ENCODE results near the gene ADD3.
"Not testable (repeated sequence)": the region's sequence is repeated elsewhere in the genome, so short reads cannot be mapped to it uniquely, and the experiment has no call there.

Gene ADD3

GRCh38 chr10:110048781-110049180 is 41.0 kb downstream of the ADD3 start:
- Histone ChIP-seq H4K91ac (ENCODE audit: low read depth, low read length) (no peak overlapping the region), H4K8ac (ENCODE audit: low read depth, low read length) (no peak overlapping the region), H2AFZ (ENCODE audit: insufficient read depth, low read length, poor library complexity) (no peak overlapping the region), H3K14ac (ENCODE audit: low read length) (no peak overlapping the region), H3K9me3 (ENCODE audit: insufficient read depth, low read depth, low read length) (peaks cover 6% of the 10 kb centered on the region), H3K4me2 (ENCODE audit: low read length) (no peak overlapping the region), H3K36me3 (ENCODE audit: control insufficient read depth in 1 of 2, insufficient read depth in 2 of 2, low read length in 2 of 2) (peaks cover 4 to 6% of the 10 kb centered on the region in 2 experiments), H3K9ac (ENCODE audit: low read length) (no peak overlapping the region), H2BK120ac (ENCODE audit: insufficient read depth, low read length, poor library complexity) (no peak overlapping the region), H4K12ac (ENCODE audit: low read depth, low read length) (no peak overlapping the region), H3K79me1 (ENCODE audit: low read length) (no peaks in the 10 kb centered on the region), H3K4me3 (ENCODE audit: low read depth, low read length) (no peak overlapping the region), H3K18ac (ENCODE audit: low read length) (no peak overlapping the region), H3K27me3 (ENCODE audit: insufficient read depth, low read length) (no peaks in the 10 kb centered on the region), H3K4ac (ENCODE audit: low read depth, low read length) (no peak overlapping the region), H3K79me2 (ENCODE audit: control insufficient read depth, insufficient read depth, low read length, poor library complexity) (peaks cover 2% of the 10 kb centered on the region), H3K23ac (ENCODE audit: low read length) (no peak overlapping the region), H3K4me1 (ENCODE audit: control insufficient read depth in 1 of 2, insufficient read depth in 2 of 2, low read length in 2 of 2) (no peaks in the 10 kb centered on the region), H2BK5ac (ENCODE audit: low read depth, low read length, poor library complexity) (no peak overlapping the region), H2BK12ac (ENCODE audit: low read length) (no peak overlapping the region), H2AK5ac (ENCODE audit: low read length) (no peak overlapping the region), H3K27ac (ENCODE audit: low read depth, low read length) (no peak overlapping the region)
- WGBS (ENCODE audit: extremely low coverage, insufficient coverage, insufficient read length) = no CpG with 5 or more reads among the region's 1 CpG
- DNase-seq = no peak

GRCh38 chr10:110049889-110050591 is 42.3 kb downstream of the ADD3 start:
- H2BK120ac ChIP-seq (ENCODE audit: insufficient read depth, low read length, poor library complexity); H3K79me1 ChIP-seq (ENCODE audit: low read length); H2AK5ac ChIP-seq (ENCODE audit: low read length); H3K23ac ChIP-seq (ENCODE audit: low read length); H3K4ac ChIP-seq (ENCODE audit: low read depth, low read length); H3K9me3 ChIP-seq (ENCODE audit: insufficient read depth, low read depth, low read length); H2BK5ac ChIP-seq (ENCODE audit: low read depth, low read length, poor library complexity); H3K18ac ChIP-seq (ENCODE audit: low read length); H4K8ac ChIP-seq (ENCODE audit: low read depth, low read length); H3K4me3 ChIP-seq (ENCODE audit: low read depth, low read length); H3K27ac ChIP-seq (ENCODE audit: low read depth, low read length); H2AFZ ChIP-seq (ENCODE audit: insufficient read depth, low read length, poor library complexity); DNase-seq; H3K27me3 ChIP-seq (ENCODE audit: insufficient read depth, low read length); H4K91ac ChIP-seq (ENCODE audit: low read depth, low read length); H3K4me2 ChIP-seq (ENCODE audit: low read length); H3K14ac ChIP-seq (ENCODE audit: low read length); H3K9ac ChIP-seq (ENCODE audit: low read length); H2BK12ac ChIP-seq (ENCODE audit: low read length); H3K79me2 ChIP-seq (ENCODE audit: control insufficient read depth, insufficient read depth, low read length, poor library complexity); H3K36me3 ChIP-seq (ENCODE audit: control insufficient read depth in 1 of 2, insufficient read depth in 2 of 2, low read length in 2 of 2); H4K12ac ChIP-seq (ENCODE audit: low read depth, low read length); H3K4me1 ChIP-seq (ENCODE audit: control insufficient read depth in 1 of 2, insufficient read depth in 2 of 2, low read length in 2 of 2): not testable (repeated sequence)
- WGBS (ENCODE audit: extremely low coverage, insufficient coverage, insufficient read length) = no CpG with 5 or more reads among the region's 7 CpGs

GRCh38 chr10:110051487-110051886 is 43.7 kb downstream of the ADD3 start:
- H2BK5ac ChIP-seq (ENCODE audit: low read depth, low read length, poor library complexity) = no peak overlapping the region
- H3K79me1 ChIP-seq (ENCODE audit: low read length) = no peaks in the 10 kb centered on the region
- H3K4ac ChIP-seq (ENCODE audit: low read depth, low read length) = no peak overlapping the region
- WGBS (ENCODE audit: extremely low coverage, insufficient coverage, insufficient read length) = no CpG with 5 or more reads among the region's 2 CpGs
- no peak overlapping the region for H3K9ac ChIP-seq (ENCODE audit: low read length)
- H3K27me3 ChIP-seq (ENCODE audit: insufficient read depth, low read length) = no peaks in the 10 kb centered on the region
- H3K18ac ChIP-seq (ENCODE audit: low read length) = no peak overlapping the region
- no peaks in the 10 kb centered on the region for H3K4me1 ChIP-seq (ENCODE audit: control insufficient read depth in 1 of 2, insufficient read depth in 2 of 2, low read length in 2 of 2)
- H3K9me3 ChIP-seq (ENCODE audit: insufficient read depth, low read depth, low read length) = peaks cover 6% of the 10 kb centered on the region
- no peak overlapping the region for H2BK12ac ChIP-seq (ENCODE audit: low read length)
- no peak overlapping the region for H2AFZ ChIP-seq (ENCODE audit: insufficient read depth, low read length, poor library complexity)
- DNase-seq = no peak
- peaks cover 4 to 6% of the 10 kb centered on the region in 2 experiments for H3K36me3 ChIP-seq (ENCODE audit: control insufficient read depth in 1 of 2, insufficient read depth in 2 of 2, low read length in 2 of 2)
- peaks cover 2% of the 10 kb centered on the region for H3K79me2 ChIP-seq (ENCODE audit: control insufficient read depth, insufficient read depth, low read length, poor library complexity)
- no peak overlapping the region for H2AK5ac ChIP-seq (ENCODE audit: low read length)
- no peak overlapping the region for H3K4me3 ChIP-seq (ENCODE audit: low read depth, low read length)
- no peak overlapping the region for H3K4me2 ChIP-seq (ENCODE audit: low read length)
- H2BK120ac ChIP-seq (ENCODE audit: insufficient read depth, low read length, poor library complexity) = no peak overlapping the region
- H3K14ac ChIP-seq (ENCODE audit: low read length) = no peak overlapping the region
- no peak overlapping the region for H4K8ac ChIP-seq (ENCODE audit: low read depth, low read length)
- H3K27ac ChIP-seq (ENCODE audit: low read depth, low read length) = no peak overlapping the region
- H3K23ac ChIP-seq (ENCODE audit: low read length) = no peak overlapping the region
- no peak overlapping the region for H4K91ac ChIP-seq (ENCODE audit: low read depth, low read length)
- no peak overlapping the region for H4K12ac ChIP-seq (ENCODE audit: low read depth, low read length)

- Histone ChIP-seq H3K27me3 (ENCODE audit: insufficient read depth, low read length) (no peaks in the 10 kb centered on the region), H3K14ac (ENCODE audit: low read length) (no peak overlapping the region), H2AK5ac (ENCODE audit: low read length) (no peak overlapping the region), H3K4me3 (ENCODE audit: low read depth, low read length) (no peak overlapping the region), H4K8ac (ENCODE audit: low read depth, low read length) (no peak overlapping the region), H3K36me3 (ENCODE audit: control insufficient read depth in 1 of 2, insufficient read depth in 2 of 2, low read length in 2 of 2) (peaks cover 4 to 6% of the 10 kb centered on the region in 2 experiments), H3K79me2 (ENCODE audit: control insufficient read depth, insufficient read depth, low read length, poor library complexity) (peaks cover 2% of the 10 kb centered on the region), H2BK12ac (ENCODE audit: low read length) (no peak overlapping the region), H3K4me2 (ENCODE audit: low read length) (no peak overlapping the region), H3K79me1 (ENCODE audit: low read length) (no peaks in the 10 kb centered on the region), H3K9ac (ENCODE audit: low read length) (no peak overlapping the region), H4K91ac (ENCODE audit: low read depth, low read length) (no peak overlapping the region), H4K12ac (ENCODE audit: low read depth, low read length) (no peak overlapping the region), H3K23ac (ENCODE audit: low read length) (no peak overlapping the region), H3K4ac (ENCODE audit: low read depth, low read length) (no peak overlapping the region), H2BK5ac (ENCODE audit: low read depth, low read length, poor library complexity) (no peak overlapping the region), H2BK120ac (ENCODE audit: insufficient read depth, low read length, poor library complexity) (no peak overlapping the region), H3K4me1 (ENCODE audit: control insufficient read depth in 1 of 2, insufficient read depth in 2 of 2, low read length in 2 of 2) (no peaks in the 10 kb centered on the region), H3K27ac (ENCODE audit: low read depth, low read length) (no peak overlapping the region), H2AFZ (ENCODE audit: insufficient read depth, low read length, poor library complexity) (no peak overlapping the region), H3K9me3 (ENCODE audit: insufficient read depth, low read depth, low read length) (peaks cover 6% of the 10 kb centered on the region), H3K18ac (ENCODE audit: low read length) (no peak overlapping the region)
- DNase-seq = no peak
These were observed 45.1 kb downstream of the ADD3 start for GRCh38 chr10:110052916-110053315.

Measured in trophoblast cell (in vitro differentiated cells and primary cell).